KG1 (cell line): ENCODE data around the gene BBS9.
"Not testable (repeated sequence)": the region's sequence is repeated elsewhere in the genome, so short reads cannot be mapped to it uniquely, and the experiment has no call there.

Source experiments
- DNase-seq: peaks from one replicate; lab custom pipeline; 2025; lab: John Stamatoyannopoulos, UW

Gene BBS9

DNA sequence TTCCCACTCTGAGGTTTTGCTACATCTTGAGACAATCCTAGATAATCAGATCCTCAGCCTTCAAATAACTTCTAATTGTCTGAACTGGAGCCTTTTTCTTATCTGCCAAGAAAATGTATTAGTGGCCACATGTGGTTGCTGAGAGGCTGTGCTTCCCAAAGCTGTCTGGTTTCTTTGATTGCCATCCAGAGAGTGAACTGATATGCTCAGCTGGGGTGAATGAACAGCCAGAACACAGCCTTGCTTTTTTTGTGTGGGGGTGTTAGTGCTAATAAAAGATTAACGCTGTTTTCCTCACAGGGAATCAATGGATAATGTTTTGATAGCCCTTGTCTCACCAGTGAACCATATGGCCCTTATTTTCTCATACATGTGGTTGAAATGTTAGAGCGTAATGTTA lies 66.9 kb downstream of the BBS9 start:
- no peak for DNase-seq

DNA sequence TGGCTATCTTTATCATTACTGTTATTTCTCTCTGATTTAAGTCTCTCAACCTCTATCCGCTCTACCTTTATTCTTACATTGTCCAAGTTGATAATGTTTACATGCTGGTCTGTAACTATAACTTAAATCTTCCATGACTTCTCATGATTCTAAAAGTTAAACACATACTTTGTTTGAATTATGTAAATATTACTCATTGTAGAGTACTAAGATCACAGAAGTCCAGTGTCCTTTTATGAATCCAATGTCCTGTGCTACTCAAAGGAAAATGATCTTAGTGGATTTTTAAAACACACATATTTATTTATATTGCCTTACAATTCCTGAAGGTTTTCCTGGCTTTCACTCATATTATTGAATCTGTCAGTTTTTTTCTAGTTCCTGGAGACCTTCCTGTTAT lies 70.9 kb downstream of the BBS9 start:
- DNase-seq, result no peak

DNA sequence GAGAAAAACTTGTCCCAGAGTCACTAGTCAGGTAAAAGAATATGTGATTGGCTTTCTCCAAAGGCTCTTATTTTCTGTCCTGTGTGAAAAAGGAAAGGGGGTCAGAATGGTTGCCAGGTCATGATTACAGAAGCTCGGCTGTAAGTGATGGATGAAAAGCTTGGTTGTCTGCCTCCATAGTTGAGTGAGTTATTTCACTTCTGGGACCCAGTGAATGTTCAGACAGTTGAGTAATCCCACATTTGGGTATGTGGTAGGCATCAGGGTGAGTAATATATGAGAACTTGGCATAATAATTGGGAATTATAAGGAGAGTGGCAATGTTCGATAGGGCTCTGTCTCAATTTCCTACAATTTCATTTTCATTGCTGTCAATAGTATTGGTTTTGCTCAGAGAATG lies 72.5 kb downstream of the BBS9 start:
- DNase-seq, result no peak

DNA sequence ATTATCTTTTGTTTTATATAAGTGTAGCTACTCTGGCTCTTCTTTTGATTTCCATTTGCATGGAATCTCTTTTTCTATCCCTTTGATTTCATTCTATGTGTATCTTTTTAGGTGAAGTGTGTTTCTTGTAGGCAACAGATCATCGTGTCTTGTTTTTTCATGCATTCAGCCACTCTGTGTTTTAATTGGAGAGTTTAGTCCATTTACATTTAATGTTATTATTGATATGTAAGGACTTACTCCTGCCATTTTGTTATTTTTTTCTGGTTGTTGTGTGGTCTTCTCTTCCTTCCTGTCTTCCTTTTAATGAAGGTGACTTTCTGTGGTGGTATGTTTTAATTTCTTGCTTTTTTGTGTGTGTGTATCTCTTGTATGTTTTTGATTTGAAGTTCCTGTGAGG lies 81.6 kb downstream of the BBS9 start:
- no peak for DNase-seq

DNA sequence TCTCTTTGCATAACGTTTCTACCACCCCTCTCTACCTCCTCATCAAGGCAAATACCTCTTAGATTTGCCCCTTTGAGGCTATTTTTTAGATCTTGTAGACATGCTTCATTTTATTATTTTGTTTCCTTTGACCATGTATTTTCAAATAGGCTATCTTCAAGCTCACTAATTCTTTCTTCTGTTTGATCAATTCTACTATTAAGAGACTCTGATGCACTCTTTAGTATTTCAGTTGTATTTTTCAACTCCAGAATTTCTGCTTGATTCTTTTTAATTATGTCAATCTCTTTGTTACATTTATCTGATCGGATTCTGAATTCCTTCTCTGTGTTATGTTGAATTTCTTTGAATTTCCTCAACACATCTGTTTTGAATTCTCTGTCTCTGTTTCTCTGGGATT lies 82.8 kb downstream of the BBS9 start:
- no peak for DNase-seq

DNA sequence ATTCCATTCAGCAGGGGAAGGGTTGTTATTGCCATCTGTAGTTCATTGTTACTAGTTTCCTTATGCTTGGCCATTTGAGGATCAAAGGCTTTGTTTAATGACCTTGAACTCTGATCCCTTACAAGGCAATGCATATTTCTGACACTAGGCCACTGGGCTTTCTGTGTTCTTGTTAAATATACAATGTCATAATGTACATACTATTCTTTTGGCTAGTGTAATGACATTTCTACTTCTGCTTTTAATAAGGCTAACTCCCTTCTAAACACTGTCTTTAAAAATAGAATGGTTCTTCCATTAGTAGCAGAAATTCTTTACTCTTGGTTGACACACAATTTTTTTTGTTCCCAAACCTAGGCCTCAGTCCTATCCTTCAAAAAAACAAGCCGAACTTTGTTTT lies 86.6 kb downstream of the BBS9 start:
- no peak for DNase-seq

DNA sequence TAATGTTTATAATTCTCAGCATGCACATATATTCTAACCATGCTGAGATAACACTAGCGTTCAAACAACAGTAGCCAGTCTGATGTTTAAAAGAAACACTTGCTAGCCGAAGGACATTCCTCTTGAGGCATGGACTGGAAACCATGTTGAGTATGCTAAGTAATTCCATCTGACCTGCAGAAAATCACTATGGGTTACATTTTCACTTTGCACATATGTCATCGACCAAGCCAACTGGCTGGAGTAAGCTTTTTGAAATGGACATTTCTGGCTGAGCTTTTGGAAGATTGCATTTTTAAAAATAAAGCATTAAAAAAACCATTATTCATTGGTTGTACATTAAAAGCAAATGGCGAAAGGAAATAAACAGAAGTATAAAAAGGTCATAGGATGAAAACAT lies 88.2 kb downstream of the BBS9 start:
- no peak for DNase-seq

DNA sequence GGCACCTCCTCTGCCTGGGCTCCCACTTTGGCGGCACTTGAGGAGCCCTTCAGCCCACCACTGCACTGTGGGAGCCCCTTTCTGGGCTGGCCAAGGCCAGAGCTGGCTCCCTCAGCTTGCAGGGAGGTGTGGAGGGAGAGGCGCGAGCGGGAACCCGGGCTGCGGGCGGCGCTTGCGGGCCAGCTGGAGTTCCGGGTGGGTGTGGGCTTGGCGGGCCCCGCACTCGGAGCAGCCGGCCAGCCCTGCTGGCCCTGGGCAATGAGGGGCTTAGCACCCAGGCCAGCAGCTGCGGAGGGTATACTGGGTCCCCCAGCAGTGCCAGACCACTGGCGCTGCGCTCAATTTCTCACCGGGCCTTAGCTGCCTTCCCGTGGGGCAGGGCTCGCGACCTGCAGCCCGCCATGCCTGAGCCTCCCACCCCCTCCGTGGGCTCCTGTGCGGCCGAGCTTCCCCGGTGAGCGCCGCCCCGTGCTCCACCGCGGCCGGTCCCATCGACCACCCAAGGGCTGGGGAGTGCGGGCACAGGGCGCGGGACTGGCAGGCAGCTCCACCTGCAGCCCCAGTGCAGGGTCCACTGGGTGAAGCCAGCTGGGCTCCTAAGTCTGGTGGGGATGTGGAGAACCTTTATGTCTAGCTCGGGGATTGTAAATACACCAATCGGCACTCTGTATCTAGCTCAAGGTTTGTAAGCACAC lies 89.6 kb downstream of the BBS9 start:
- DNase-seq, result not testable (repeated sequence)

DNA sequence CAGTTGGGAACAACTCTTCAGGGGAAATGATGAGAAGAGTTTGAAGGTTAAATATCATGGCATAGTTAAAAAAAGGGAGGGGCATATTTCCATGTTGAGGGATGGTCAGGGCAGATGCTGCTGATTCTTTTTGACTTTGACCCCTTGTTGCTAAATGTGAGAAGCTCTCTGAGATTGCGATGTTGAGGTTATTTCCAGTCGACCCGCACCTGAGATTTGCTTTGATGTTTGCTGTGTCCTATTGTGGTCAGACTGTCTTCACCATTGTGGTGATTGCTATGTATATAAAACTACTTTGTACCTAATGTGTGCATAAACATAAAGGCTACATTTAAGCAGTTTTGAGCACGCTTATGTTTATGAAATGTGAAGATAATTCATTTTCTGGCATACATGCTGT lies 90.9 kb downstream of the BBS9 start:
- no peak for DNase-seq

DNA sequence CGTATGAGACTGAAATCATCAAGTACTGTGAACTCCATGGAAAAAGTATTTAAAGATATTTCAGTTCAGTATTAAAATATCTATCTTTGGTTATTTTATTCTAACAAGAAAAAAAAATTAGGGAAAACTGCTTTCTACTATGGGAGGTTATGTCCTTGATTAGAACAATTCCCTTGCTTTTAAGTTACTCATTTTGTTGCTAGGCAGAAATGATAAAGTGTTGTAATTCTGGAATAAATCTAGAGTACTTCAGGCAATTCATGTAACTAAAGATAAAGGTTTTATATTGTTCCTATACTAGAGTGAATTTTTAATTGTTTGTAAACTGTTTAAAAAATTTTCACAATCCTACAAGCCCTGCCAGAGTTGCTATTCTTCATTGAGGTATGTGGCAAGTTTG lies 92.0 kb downstream of the BBS9 start:
- DNase-seq, result no peak

DNA sequence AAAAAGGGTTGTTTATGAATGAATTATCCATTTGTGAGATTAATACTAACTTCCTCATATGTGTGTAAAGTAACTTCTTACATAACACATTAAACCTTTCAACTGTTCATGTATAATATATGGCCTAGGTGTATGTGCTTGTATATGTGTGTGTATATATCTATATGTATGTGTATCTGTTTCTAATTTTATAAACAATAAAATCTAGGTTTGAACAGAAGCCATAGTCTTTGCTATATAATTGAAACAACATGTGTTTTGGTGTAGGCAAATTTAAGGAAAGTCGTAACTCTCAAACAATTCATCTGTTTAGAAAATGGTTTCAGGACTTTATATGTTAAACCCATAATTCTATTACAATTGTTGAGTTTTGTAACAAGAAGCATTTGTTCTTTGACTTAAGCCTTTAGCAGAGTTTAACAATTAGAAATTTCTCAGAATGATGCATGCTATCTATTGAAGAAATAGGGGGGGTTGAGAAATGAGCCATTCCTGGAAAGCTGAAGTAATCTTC lies 103.3 kb downstream of the BBS9 start:
- no peak for DNase-seq

DNA sequence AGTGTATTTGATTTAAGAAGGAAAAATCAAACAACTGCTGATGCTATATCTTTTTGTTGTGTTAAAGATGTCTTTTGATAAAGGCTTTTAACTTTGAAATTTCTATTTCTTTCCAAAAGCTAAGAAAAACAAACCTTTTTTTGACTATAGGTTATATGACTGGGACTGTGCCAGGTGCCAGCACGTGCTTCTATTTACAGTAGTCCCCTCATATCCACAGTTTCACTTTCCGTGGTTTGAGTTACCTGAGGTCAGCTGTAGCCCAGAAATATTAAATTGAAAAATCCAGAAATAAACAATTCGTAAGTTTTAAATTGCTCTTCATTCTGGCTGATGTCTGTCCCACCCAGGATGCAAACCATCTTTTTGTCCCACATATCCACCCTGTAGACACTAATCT lies 104.3 kb downstream of the BBS9 start:
- DNase-seq, result no peak

DNA sequence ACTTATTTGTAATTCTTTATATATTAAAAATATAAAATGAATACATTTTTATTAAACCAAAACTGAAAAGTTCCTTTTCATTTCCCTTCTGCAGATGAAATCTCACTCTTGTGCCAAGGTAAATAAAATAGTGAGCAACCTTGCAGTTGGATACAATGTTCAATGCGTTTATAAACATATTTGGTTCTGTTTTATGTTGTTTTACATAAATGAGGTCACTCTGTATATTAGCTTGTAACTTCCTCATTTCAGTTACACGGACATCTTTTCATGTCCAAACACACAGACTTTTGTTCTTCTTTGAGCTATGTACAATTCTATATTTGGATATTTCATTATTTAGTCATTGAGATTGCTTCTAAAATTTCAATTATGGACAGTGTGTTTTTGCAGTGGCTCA lies 107.7 kb downstream of the BBS9 start:
- no peak for DNase-seq

DNA sequence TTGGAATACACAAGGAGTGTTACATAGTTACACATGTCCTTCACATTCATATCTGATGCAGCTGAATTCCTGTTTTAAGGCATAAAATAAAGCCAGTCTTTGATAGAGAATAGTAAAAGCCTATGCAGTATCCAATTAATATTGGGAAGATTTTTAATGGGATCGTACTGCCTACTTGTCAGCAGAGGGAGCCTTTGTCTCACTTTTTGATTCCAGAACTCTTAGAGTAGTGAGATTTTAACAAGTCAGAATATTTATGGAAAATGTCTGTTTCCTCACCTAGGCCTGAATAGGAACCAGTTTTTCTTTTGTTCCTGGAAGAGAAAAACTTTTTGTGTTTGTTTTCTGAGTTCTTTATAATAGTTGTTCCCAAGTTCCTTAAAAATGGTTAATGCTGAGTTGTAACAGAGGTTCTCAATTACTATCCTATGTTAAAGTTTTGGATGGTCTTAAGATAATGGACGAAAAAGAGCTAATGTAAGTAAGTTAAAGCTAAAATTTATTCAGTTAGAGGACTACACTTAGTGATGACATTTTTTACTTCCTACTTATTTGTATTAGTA lies 114.0 kb downstream of the BBS9 start:
- no peak for DNase-seq

DNA sequence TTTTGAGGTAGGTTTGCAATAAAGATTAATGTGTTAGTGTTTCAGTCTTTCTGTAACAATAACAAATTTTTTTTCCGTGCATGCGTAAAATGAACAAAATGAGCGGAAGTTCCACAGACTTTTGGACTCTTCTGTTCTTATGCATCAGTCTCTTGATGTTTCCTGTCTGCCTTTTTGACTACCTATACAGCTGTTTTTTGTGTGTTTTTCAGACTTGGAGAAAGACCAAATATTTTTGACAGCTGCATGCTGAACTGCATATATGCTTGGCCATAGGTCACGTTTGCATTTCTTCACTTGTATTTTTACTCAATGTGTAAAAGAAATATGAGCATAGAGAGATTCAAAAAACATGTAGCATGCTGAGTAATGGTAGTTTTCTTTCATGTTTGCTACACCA lies 119.3 kb downstream of the BBS9 start:
- no peak for DNase-seq

DNA sequence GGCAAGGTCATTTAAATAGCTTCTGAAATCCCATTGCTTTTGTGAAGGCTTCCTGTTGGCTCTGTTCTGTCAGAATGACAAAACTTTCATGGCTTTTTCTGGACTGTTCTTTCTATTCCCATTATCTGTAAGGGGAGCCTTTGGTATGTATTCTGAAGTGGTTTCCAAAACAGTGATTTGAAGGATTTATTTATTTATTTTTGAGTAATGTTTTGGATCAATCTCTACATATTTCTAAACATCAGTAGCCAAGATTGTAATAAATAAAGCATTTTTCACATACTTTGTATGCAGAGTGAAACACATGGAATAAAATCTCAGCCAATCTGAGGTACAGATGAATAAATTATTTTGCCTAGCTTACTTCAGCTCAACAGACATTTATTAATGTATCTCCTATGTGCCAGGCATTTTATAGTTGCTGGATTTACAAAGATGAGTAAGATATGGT lies 121.1 kb downstream of the BBS9 start:
- no peak for DNase-seq

DNA sequence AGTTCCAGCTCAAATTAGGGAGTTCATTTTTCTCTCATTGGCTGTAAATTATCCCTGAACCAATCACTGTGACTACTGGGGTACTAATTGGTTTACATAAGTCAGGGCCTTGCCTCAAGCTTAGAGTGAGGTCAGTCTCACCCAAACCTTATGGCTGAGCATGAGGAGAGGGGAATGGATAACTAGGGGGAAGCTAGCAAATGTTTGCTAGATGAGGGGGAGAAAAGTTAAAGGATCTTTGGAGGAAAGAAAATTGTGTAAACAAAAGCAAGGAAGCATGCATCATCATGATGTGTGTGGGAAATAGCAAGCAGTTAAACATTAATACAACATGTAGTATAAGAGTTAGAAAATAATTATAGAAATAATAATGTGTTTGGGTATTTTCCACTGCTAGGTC lies 121.9 kb downstream of the BBS9 start:
- no peak for DNase-seq

DNA sequence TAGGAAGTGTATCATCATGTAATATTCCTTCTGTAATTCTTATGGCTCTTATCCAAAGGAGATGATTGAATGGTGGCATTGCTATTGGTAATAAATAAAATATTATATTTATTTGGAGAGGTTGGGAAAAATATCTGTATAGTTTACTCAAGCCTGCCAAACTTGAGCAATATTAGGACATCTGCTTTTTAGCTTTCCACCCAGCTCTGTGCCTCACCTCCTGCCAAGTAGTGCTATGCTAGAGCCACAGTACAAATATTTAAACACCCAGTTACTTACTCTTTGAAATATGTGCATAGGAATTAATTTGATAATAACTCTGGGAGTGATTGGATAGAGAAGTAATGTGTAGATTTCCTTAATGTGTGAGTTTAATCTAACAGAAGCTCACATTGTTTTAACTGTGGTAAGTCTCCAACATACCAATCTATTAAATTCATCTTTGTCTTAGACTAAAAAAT lies 129.2 kb downstream of the BBS9 start:
- no peak for DNase-seq

DNA sequence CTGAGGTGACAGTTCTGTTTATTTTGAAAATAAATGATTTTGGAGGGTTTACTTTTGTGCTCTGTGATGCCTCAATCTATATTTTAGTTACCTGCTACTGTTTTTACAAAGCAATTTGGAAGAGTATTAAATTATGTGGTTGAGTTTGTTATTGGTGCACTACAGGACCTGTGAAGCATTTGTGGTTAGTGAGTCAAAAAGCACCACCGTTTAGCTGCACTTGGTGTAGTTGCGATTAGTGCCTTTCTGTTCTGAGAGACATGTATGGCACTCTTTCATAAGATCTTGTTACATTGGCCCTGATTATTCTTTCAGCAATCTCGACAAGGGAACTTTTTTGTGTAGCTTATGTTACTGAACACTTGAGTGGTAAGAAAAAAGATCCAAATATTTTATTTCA lies 132.2 kb downstream of the BBS9 start:
- no peak for DNase-seq

DNA sequence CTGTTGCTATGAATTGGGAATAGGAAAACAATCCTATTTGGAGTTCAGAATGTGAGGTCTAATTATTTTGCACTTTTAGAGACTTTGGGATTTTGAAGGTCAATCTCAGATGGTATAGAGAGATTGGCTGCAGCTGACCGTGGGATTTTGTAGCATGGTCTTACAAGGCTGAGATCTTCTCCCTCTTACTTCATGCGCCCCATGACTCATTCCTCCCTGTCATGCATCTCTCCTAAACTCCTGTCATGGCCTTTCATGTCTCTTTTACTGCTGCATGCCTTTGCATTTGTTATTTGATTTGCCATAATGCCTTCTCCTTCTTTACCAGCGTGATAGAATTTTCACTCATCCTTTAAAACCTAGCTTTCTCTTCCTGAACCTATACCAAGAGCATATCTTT lies 133.1 kb downstream of the BBS9 start:
- no peak for DNase-seq

DNA sequence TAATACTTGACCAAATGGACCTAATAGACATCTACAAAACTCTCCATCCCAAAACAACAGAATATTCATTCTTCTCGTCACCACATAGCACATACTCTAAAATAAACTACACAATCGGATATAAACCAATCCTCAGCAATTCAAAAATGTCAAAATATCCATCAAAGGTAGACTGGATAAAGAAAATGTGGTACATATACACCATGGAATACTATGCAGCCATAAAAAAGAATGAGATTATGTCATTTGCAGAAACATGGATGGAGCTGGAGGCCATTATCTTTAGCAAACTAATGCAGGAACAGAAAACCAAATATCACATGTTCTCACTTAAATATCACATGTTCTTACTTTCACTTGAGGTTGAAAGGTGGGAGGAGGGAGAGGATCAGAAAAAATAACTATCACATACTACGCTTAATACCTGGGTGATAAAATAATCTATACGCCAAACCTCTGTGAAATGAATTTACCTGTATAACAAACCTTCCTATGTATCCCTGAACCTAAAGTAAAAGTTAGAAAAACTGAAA lies 142.5 kb downstream of the BBS9 start:
- DNase-seq, result not testable (repeated sequence)

DNA sequence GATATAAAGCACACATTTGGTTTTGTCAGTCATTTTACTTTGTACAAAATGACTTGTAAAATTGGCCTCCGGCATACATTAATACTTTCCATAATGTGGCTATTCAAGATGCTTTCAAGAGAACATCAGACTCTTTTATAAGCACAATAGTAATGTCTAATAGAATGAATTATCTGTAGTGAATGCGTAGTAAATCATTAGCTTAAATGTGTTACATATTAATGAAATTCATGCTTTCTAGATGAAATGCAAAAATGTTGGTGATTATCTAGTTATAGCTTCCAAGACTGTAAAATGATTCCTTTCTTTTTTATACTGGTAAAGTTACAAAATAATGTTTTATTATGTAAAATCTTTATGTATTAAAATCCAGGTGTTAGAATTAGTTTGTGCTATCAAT lies 144.0 kb downstream of the BBS9 start:
- DNase-seq, result no peak

DNA sequence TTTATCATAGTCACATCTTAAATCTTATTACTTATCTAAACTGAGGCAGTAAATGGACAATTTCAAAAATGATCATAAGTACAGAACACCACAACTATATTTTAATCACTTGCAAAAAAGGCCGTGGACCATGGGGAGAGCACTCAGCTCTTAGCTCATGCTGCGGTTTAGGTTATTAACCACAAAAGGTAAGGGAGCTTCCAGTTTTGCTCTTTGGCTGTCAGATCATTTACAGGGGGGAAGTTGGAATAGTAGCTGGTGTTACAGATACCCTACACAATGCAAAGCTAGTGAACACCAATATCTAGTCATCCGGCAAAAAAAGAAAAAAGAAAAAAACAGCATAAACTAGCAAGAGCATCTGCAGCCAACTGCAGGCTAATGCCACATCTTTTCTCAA lies 147.0 kb downstream of the BBS9 start:
- DNase-seq, result peak; percentile 6

DNA sequence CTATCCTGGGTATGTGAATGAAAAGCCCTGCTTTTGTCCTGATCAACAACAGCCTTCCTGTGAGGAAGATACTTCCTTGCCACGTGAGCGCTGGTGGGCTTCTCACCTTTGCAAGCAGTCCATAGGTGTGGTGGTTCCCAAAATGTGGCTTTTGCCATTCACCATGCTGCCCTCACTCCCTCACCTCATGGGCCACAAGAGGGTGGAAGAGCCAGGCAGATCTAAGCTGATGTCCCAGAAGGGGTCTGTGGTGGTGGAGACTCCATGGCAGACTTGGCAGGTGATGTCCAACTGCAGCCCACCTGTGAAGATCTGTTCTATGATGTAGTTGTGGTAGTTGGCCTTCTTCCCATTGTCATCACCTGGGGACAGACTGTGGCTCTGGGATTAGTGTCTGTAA lies 147.4 kb downstream of the BBS9 start:
- DNase-seq, result no peak
